PFSK-1 (cell line): ENCODE results near the gene KLHDC8A.

Source experiments
- POLR2AphosphoS5 ChIP-seq: IDR thresholded peaks from 2 replicates; pipeline ENCODE4 v1.6.1; 2012; ENCODE audit warnings: low read depth, mild to moderate bottlenecking, control low read depth, low read length, moderate library complexity
- REST ChIP-seq, 2 experiments: IDR thresholded peaks; 2 replicates each; pipeline versions ENCODE4 v1.6.1 to v1.8.0; 2011 to 2012; ENCODE audit warnings: low read depth in 2 of 2, low read length in 2 of 2, control low read depth in 1 of 2, inconsistent platforms in 1 of 2, mild to moderate bottlenecking in 1 of 2, moderate library complexity in 1 of 2; ENCODE audit not compliant: insufficient read depth in 1 of 2
- SIN3A ChIP-seq: IDR thresholded peaks from 2 replicates; pipeline ENCODE4 v1.6.1; 2012; ENCODE audit warnings: mild to moderate bottlenecking, low read length, moderate library complexity, borderline replicate concordance; ENCODE audit not compliant: insufficient read depth
- TAF1 ChIP-seq: IDR thresholded peaks from 2 replicates; pipeline ENCODE4 v1.6.1; 2012; ENCODE audit warnings: low read length, control low read depth, borderline replicate concordance; ENCODE audit not compliant: insufficient read depth

GRCh38 chr1:205368478-205368877, 11.8 kb upstream of the KLHDC8A start:
- no peak for TF ChIP-seq POLR2AphosphoS5
- no peak for TF ChIP-seq SIN3A
- no peak for TF ChIP-seq TAF1
- TF ChIP-seq REST (IDR thresholded peaks at IDR 0.05; ENCODE audit: insufficient read depth in 1 of 2, low read depth in 2 of 2, low read length in 2 of 2): no peak
